Activated CD4-positive, CD25-positive, alpha-beta regulatory T cell treated with anti-CD3 and anti-CD28 coated beads, Interleukin-2, amount 50 U/mL, for 24 hours (primary cell): Measurements from ENCODE around the gene GUCY1B1.

Experiments
- ATAC-seq, 2 donors: fragments of 150-1000 bp; cut with Tn5 transposase; one replicate each; pipeline ENCODE4 v1.10.0; 2021; ENCODE audit warnings: mild to moderate bottlenecking in 1 of 2, moderate library complexity in 1 of 2

GUCY1B1 gene

GRCh38 chr4:155758481-155759371 is at the start of gene GUCY1B1:
Gene GUCY1B1 (plus strand): TSS chr4:155759021. CDS start chr4:155759141, 120 bp downstream.
- peak; percentile 92 to 93 for ATAC-seq

- no peak for ATAC-seq
These were observed 48.9 kb upstream of the GUCY1B1 start for GRCh38 chr4:155709918-155710317.

GRCh38 chr4:155711556-155711955 is 47.3 kb upstream of the GUCY1B1 start:
- no peak for ATAC-seq

GRCh38 chr4:155712846-155713245 is 46.0 kb upstream of the GUCY1B1 start:
- no peak for ATAC-seq

GRCh38 chr4:155713911-155714310 is 44.9 kb upstream of the GUCY1B1 start:
- no peak for ATAC-seq

GRCh38 chr4:155722336-155722735 is 36.5 kb upstream of the GUCY1B1 start:
- no peak for ATAC-seq

- ATAC-seq = no peak
These were observed 35.9 kb upstream of the GUCY1B1 start for GRCh38 chr4:155722816-155723499.

- no peak for ATAC-seq
These were observed 34.1 kb upstream of the GUCY1B1 start for GRCh38 chr4:155724731-155725130.

GRCh38 chr4:155734065-155734464 is 24.8 kb upstream of the GUCY1B1 start:
- no peak for ATAC-seq

- no peak for ATAC-seq
These were observed 23.9 kb upstream of the GUCY1B1 start for GRCh38 chr4:155734951-155735350.

- no peak for ATAC-seq
These were observed 23.3 kb upstream of the GUCY1B1 start for GRCh38 chr4:155735496-155735895.

- no peak for ATAC-seq
These were observed 20.3 kb upstream of the GUCY1B1 start for GRCh38 chr4:155738548-155738947.

- no peak for ATAC-seq
These were observed 17.3 kb upstream of the GUCY1B1 start for GRCh38 chr4:155741546-155741945.

GRCh38 chr4:155742310-155743015 is 16.4 kb upstream of the GUCY1B1 start:
- no peak for ATAC-seq

GRCh38 chr4:155745984-155746383 is 12.8 kb upstream of the GUCY1B1 start:
- no peak for ATAC-seq

- no peak for ATAC-seq
These were observed 10.8 kb upstream of the GUCY1B1 start for GRCh38 chr4:155748039-155748438.

GRCh38 chr4:155749041-155749440 is 9.8 kb upstream of the GUCY1B1 start:
- ATAC-seq = no peak

- no peak for ATAC-seq
These were observed 7.3 kb upstream of the GUCY1B1 start for GRCh38 chr4:155751569-155751968.

GRCh38 chr4:155757745-155758265 is 1.0 kb upstream of the GUCY1B1 start:
- ATAC-seq = no peak

GRCh38 chr4:155759372-155760252 is 791 bp downstream of the GUCY1B1 start:
- no peak for ATAC-seq

GRCh38 chr4:155761047-155761446 is 2.2 kb downstream of the GUCY1B1 start:
- ATAC-seq = no peak

- ATAC-seq = no peak
These were observed 3.1 kb downstream of the GUCY1B1 start for GRCh38 chr4:155761916-155762315.
